Ovary (tissue), 9 donors: ENCODE data around the gene PPA1. TPM values are rescaled to one million over a fixed set of nuclear protein-coding genes. Genes with fewer than 3 reads are reported as not detected.
"Not testable (repeated sequence)": the region's sequence is repeated elsewhere in the genome, so short reads cannot be mapped to it uniquely, and the experiment has no call there.

Experiments
- DNase-seq, 5 donors: peaks; one replicate each; pipeline ENCODE4 v3.0.0-alpha.2; 2019 to 2020
- H3K27ac ChIP-seq, 2 donors: fragments of 200-600 bp; one replicate each; pipeline versions ENCODE4 v1.5.1 to v1.8.0; 2019 to 2022
- H3K27me3 ChIP-seq: fragments of 200-600 bp; one replicate; pipeline ENCODE4 v1.8.0; 2022
- H3K36me3 ChIP-seq: fragments of 200-600 bp; sonication (generic); one replicate; pipeline ENCODE4 v1.5.1; 2019
- H3K4me1 ChIP-seq: one replicate; pipeline ENCODE4 v1.8.1; 2013; ENCODE audit warnings: mild to moderate bottlenecking, moderate library complexity; ENCODE audit not compliant: insufficient read depth
- H3K4me3 ChIP-seq: fragments of 200-600 bp; sonication (generic); one replicate; pipeline ENCODE4 v1.5.1; 2017
- H3K9me3 ChIP-seq, 2 donors: fragments of 200-600 bp in 1 of 2; sonication (generic) in 1 of 2; one replicate each; pipeline versions ENCODE4 v1.5.1 to v1.8.1; 2013 to 2019; ENCODE audit warnings: mild to moderate bottlenecking in 1 of 2, moderate library complexity in 1 of 2
- CTCF ChIP-seq, 3 donors: fragments of 450-650 bp in 2 of 3; fragments of 200-600 bp in 1 of 3; IDR thresholded peaks; one replicate each; pipeline versions ENCODE4 v1.5.1 to v1.8.0; 2016 to 2022; ENCODE audit warnings: antibody characterized with exemption in 3 of 3, mild to moderate bottlenecking in 1 of 3
- EP300 ChIP-seq: sonication (generic); formaldehyde crosslinking; IDR thresholded peaks from one replicate; pipeline ENCODE4 v1.6.1; 2017; ENCODE audit warnings: antibody characterized with exemption
- POLR2A ChIP-seq: fragments of 450-650 bp; IDR thresholded peaks from one replicate; pipeline ENCODE4 v1.6.1; 2017; ENCODE audit warnings: antibody characterized with exemption, mild to moderate bottlenecking, moderate library complexity
- WGBS, 3 donors: extraction: QIAGEN DNeasy Blood & Tissue Kit in 1 of 3; methylation state at CpG; one replicate each; pipeline versions ENCODE4 v1.1.5 to v1.1.7; 2013 to 2017; 5-methylcytosine and 5-hydroxymethylcytosine counted together
- intact Hi-C, 4 donors: fragments of 100-400 bp; cut with DNase I; formaldehyde crosslinking; loops; one replicate each; pipeline versions ENCODE4 v1.11.0 to v1.15.1; 2022 to 2023
- polyA plus RNA-seq, 2 donors: library from polyadenylated mRNA; stranded (reverse); fragments of 200-250 nt in 1 of 2; fragments of 350-450 nt in 1 of 2; fragmentation: Illumina TruSeq in 1 of 2; extraction: RNeasy Lipid Tissue Mini Kit (QIAGEN cat#74804) in 1 of 2; gene quantifications; one replicate each; pipeline ENCODE4 v1.2.3, GENCODE V29; 2013 to 2014
- total RNA-seq, 7 donors: library from RNA; depleted of rRNA in 2 of 7; stranded (reverse); fragments of >200 nt in 2 of 7; fragmentation: NEBNext Ultra II Directional in 3 of 7; extraction: Animal tissue kit (Norgen Biotek cat#: 25700) in 3 of 7; gene quantifications; one replicate each; pipeline versions ENCODE4 v1.1.0 to v1.2.4, GENCODE V29; 2016 to 2023
- donor health status: DM: no; HTN: no; CAD: no; lungs with moderate emphysema.
- donor health status: DM: no; HTN: no; CAD: no.
- donor health status: Bipolar disorder and iron deficiency.
- donor health status: DM: yes; HTN: yes; CAD: no.
- donor health status: DM: no; HTN: no; CAD: no.
- donor health status: DM: yes; HTN: yes; CAD: no.

PPA1 gene
- total and polyA plus RNA-seq, 9 donors, result 36.8 to 162 (median 78.4) TPM

GRCh38 chr10:70253878-70254765 is 20.9 kb upstream of the PPA1 start:
- intact Hi-C loops, result no loop called here
- TF ChIP-seq CTCF (IDR thresholded peaks at IDR 0.05), result no peak
- no peak for TF ChIP-seq POLR2A
- no peak for DNase-seq
- Histone ChIP-seq H3K4me3 (no peak overlapping the region), H3K27ac (no peak overlapping the region), H3K4me1 (peaks cover 5% of the 10 kb centered on the region), H3K27me3 (no peaks in the 10 kb centered on the region), H3K36me3 (no peaks in the 10 kb centered on the region), H3K9me3 (no peaks in the 10 kb centered on the region)
- 86 to 89% (median 87%) methylated on average over 14 of the region's 14 CpGs for WGBS, 3 donors

DNA sequence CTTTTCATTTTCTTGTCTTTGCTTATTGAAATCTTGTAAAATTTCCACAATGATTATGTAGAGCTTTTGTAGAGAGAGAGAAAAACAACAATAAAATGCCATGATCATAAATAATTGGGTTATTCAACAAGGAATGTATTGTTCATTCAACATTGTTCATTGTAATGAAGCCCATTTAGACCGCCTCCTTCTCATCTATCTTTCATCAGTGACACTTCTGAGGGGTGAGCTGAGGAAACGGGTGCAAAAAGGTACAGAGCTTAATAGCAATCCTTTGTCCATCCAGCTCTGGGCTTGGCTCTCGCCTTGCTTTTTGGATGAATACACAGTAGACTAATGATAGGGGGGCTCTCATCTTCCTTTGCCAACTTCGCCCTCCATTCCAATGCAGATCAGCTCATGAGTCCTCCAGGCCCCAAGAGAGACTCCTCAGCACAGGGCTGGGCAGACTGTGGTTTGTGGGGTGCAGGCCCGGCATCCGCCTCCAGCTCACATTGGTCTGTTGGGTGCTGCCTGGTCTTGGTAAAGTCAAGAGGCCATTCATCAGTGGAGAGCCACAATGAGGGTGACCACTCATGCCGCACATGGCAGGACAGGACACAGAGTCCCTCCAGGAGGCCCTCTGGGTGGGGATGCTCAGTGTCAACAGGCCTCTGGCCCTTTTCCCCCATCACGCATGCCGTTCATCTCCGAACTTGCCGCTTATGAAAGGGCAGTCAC is 17.9 kb upstream of the PPA1 start:
- TF ChIP-seq POLR2A (no peak), EP300 (no peak), CTCF (IDR thresholded peaks at IDR 0.05) (no peak)
- no peak for DNase-seq
- no peaks in the 10 kb centered on the region for H3K27me3 ChIP-seq
- intact Hi-C loops, result no loop called here
- peaks cover 5% of the 10 kb centered on the region for H3K4me1 ChIP-seq
- H3K4me3 ChIP-seq, result no peak overlapping the region
- no peaks in the 10 kb centered on the region for H3K36me3 ChIP-seq
- no peaks in the 10 kb centered on the region for H3K9me3 ChIP-seq
- WGBS, 3 donors, result 92 to 95% (median 94%) methylated on average over 11 of the region's 11 CpGs
- no peak overlapping the region for H3K27ac ChIP-seq

DNA sequence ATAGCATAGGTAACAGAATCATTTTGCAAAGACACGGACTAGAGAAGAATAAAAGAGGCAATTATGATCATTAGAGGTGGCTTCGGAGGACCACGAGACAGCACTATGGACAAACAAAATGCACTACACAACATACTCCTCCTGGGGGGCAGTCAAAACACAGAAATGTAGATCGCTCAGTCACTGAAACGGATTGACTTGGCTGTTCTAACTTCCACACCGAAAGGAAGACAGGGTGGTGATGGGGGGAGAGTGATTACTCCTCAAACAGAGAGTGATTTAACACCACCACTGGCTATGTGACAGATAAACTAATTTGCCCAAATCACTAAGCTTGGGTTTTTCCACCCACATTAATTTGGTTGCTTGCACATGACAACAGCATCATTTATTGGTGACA is 14.1 kb upstream of the PPA1 start:
- no peak for DNase-seq
- Histone ChIP-seq H3K4me1 (no peaks in the 10 kb centered on the region), H3K27me3 (no peaks in the 10 kb centered on the region), H3K4me3 (no peak overlapping the region), H3K27ac (no peak overlapping the region), H3K36me3 (no peaks in the 10 kb centered on the region), H3K9me3 (no peaks in the 10 kb centered on the region)
- WGBS, 3 donors, result 68 to 77% (median 70%) methylated on average over 6 of the region's 6 CpGs
- TF ChIP-seq CTCF (IDR thresholded peaks at IDR 0.05), result no peak
- no peak for TF ChIP-seq POLR2A
- TF ChIP-seq EP300, result no peak
- intact Hi-C loops, result no loop called here

GRCh38 chr10:70241081-70241480 is 7.9 kb upstream of the PPA1 start:
- 94 to 98% (median 94%) methylated on average over 3 of the region's 3 CpGs for WGBS, 3 donors
- Histone ChIP-seq H3K4me1 (no peaks in the 10 kb centered on the region), H3K9me3 (no peaks in the 10 kb centered on the region), H3K27me3 (no peaks in the 10 kb centered on the region), H3K27ac (no peak overlapping the region), H3K36me3 (no peaks in the 10 kb centered on the region), H3K4me3 (no peak overlapping the region)
- TF ChIP-seq POLR2A (no peak), EP300 (no peak), CTCF (IDR thresholded peaks at IDR 0.05) (no peak)
- intact Hi-C loops, result no loop called here
- no peak for DNase-seq

- WGBS, 3 donors, result 85 to 93% (median 91%) methylated on average over 9 to 20 of the region's 21 CpGs
- H3K4me3 ChIP-seq, DNase-seq, H3K27me3 ChIP-seq, H3K36me3 ChIP-seq, intact Hi-C loops, H3K27ac ChIP-seq, H3K9me3 ChIP-seq, H3K4me1 ChIP-seq: not testable (repeated sequence)
Measured at GRCh38 chr10:70239986-70240385, 6.8 kb upstream of the PPA1 start.

GRCh38 chr10:70239077-70239976 is 6.1 kb upstream of the PPA1 start:
- intact Hi-C loops, result not testable (repeated sequence)
- 90 to 95% (median 94%) methylated on average over 20 to 55 of the region's 55 CpGs for WGBS, 3 donors

More at GRCh38 chr10:70239077-70239976, 6.1 kb upstream of the PPA1 start:
- H3K9me3 ChIP-seq, H3K4me1 ChIP-seq, H3K36me3 ChIP-seq, DNase-seq, H3K27ac ChIP-seq, H3K4me3 ChIP-seq, H3K27me3 ChIP-seq: not testable (repeated sequence)
